ENCODE results near the gene ZBTB1.

DNA sequence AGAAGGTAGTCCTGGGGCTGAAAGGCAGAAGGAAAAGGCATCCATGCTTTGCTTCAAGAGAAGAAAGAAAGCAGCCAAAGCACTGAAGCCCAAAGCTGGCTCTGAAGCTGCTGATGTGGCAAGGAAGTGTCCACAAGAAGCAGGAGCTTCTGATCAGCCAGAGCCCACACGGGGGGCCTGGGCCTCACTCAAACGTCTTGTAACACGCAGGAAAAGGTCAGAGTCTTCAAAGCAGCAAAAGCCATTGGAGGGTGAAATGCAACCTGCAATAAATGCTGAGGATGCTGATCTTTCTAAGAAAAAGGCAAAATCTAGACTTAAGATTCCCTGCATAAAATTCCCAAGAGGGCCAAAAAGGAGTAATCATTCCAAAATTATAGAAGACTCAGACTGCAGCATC is 36.1 kb upstream of the ZBTB1 start:
- TF ChIP-seq, protein P1, sequence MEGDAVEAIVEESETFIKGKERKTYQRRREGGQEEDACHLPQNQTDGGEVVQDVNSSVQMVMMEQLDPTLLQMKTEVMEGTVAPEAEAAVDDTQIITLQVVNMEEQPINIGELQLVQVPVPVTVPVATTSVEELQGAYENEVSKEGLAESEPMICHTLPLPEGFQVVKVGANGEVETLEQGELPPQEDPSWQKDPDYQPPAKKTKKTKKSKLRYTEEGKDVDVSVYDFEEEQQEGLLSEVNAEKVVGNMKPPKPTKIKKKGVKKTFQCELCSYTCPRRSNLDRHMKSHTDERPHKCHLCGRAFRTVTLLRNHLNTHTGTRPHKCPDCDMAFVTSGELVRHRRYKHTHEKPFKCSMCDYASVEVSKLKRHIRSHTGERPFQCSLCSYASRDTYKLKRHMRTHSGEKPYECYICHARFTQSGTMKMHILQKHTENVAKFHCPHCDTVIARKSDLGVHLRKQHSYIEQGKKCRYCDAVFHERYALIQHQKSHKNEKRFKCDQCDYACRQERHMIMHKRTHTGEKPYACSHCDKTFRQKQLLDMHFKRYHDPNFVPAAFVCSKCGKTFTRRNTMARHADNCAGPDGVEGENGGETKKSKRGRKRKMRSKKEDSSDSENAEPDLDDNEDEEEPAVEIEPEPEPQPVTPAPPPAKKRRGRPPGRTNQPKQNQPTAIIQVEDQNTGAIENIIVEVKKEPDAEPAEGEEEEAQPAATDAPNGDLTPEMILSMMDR (IDR thresholded peaks at IDR 0.05) = no peak
- TF ChIP-seq EZH2 (IDR thresholded peaks at IDR 0.05; ENCODE audit: borderline replicate concordance, insufficient read depth, low read depth, low read length, poor library complexity, severe bottlenecking) = no peak

Data from B cell (primary cell).